GM12874 (cell line): Measurements from ENCODE around the gene CHAT.

Source experiments
- TF ChIP-seq, protein P1 (sequence below): IDR thresholded peaks from 2 replicates; pipeline ENCODE4 v1.5.1; 2011; ENCODE audit warnings: low read depth, mild to moderate bottlenecking, control low read depth, low read length, moderate library complexity; ENCODE audit not compliant: insufficient read depth

CHAT gene

DNA sequence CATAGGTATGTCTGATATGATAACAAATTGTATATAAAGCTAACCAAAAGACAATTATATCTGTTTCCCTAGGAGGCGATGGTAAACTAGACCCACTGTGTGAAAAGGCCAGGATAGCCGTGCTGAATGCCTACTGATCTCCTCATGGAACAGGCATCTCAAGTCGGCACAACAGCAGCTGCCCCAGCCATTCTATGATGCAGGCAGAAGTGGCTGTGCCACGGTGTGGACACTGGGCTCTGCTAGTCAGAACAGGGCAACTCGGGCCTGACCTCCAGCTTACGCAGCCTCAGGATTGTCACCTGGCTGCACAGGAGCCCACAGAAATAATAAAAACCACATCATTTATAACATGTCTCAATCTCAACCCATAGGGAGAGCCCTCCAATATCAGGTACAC, 80.6 kb downstream of the CHAT start:
- TF ChIP-seq, protein P1, sequence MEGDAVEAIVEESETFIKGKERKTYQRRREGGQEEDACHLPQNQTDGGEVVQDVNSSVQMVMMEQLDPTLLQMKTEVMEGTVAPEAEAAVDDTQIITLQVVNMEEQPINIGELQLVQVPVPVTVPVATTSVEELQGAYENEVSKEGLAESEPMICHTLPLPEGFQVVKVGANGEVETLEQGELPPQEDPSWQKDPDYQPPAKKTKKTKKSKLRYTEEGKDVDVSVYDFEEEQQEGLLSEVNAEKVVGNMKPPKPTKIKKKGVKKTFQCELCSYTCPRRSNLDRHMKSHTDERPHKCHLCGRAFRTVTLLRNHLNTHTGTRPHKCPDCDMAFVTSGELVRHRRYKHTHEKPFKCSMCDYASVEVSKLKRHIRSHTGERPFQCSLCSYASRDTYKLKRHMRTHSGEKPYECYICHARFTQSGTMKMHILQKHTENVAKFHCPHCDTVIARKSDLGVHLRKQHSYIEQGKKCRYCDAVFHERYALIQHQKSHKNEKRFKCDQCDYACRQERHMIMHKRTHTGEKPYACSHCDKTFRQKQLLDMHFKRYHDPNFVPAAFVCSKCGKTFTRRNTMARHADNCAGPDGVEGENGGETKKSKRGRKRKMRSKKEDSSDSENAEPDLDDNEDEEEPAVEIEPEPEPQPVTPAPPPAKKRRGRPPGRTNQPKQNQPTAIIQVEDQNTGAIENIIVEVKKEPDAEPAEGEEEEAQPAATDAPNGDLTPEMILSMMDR = no peak

DNA sequence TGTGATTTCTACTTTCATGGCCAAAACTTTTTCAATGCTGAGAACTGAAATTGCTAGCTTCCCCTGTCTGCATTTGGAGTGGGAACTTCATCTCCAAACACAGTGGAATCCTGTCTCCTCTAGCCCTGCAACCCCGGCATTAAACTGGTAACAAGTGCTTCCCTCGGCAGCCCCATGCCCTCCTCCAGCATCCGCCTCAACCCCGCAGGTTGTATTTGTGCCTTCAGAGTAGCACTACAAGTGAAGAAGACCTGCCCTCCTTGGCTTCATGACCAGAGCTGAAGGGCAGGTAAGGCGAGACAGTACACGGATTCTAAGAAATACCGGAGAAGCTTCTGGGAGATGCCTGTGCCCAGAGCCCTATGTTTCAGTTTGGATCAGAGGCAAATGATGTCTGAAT, 82.5 kb downstream of the CHAT start:
- TF ChIP-seq, protein P1 = no peak

GRCh38 chr10:49698679-49699078, 84.8 kb downstream of the CHAT start:
- TF ChIP-seq, protein P1 = no peak

GRCh38 chr10:49700211-49700610, 86.4 kb downstream of the CHAT start:
- TF ChIP-seq, protein P1 = no peak

GRCh38 chr10:49700997-49701396, 87.2 kb downstream of the CHAT start:
- TF ChIP-seq, protein P1 = no peak

GRCh38 chr10:49707585-49707984, 93.7 kb downstream of the CHAT start:
- TF ChIP-seq, protein P1 = no peak

DNA sequence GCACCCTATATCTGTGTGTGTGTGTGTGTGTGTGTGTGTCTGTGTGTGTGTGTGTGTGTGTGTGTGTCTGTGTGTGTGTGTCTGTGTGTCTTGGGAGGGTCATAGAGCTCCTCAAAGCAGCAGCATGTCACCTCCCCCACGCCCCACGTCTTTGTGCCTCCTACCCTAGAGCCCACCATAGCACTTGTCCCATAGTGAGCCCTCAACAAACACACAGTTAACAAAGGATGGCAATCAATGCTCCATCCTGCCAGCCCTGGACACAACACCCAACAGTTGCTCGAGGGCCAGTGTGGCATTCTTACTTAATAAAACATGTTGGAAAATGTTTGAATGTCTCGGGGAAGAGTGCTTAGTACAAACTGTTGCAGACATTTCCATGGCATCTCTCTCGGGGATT, 96.1 kb downstream of the CHAT start:
- TF ChIP-seq, protein P1 = no peak

GRCh38 chr10:49710966-49711365, 97.1 kb downstream of the CHAT start:
- TF ChIP-seq, protein P1 = no peak
